Psoas muscle (tissue), 8 donors: ENCODE data around the gene LAMTOR1. TPM values are rescaled to one million over a fixed set of nuclear protein-coding genes. Genes with fewer than 3 reads are reported as not detected.

Experiments used
- ATAC-seq, 4 donors: fragments of 200-7000 bp; cut with Tn5 transposase; one replicate each; pipeline ENCODE4 v1.9.1; 2020; ENCODE audit warnings: moderate library complexity in 3 of 4, mild to moderate bottlenecking in 2 of 4
- DNase-seq, 2 donors: peaks; one replicate each; pipeline ENCODE4 v3.0.0-alpha.2; 2020
- H3K27ac ChIP-seq: fragments of 200-600 bp; one replicate; pipeline ENCODE4 v1.8.0; 2022
- H3K27me3 ChIP-seq, 3 donors: fragments of 200-600 bp in 1 of 3; one replicate each; pipeline versions ENCODE4 v1.6.1 to v1.8.0; 2013 to 2022; ENCODE audit warnings: low read length in 2 of 3, mild to moderate bottlenecking in 2 of 3, moderate library complexity in 1 of 3; ENCODE audit not compliant: insufficient read depth in 3 of 3
- H3K36me3 ChIP-seq, 2 donors: fragments of 200-600 bp in 1 of 2; one replicate each; pipeline versions ENCODE4 v1.6.1 to v1.8.0; 2013 to 2022; ENCODE audit warnings: low read depth in 1 of 2, mild to moderate bottlenecking in 1 of 2, moderate library complexity in 1 of 2; ENCODE audit not compliant: insufficient read depth in 1 of 2
- H3K4me1 ChIP-seq: fragments of 200-600 bp; one replicate; pipeline ENCODE4 v1.8.0; 2022
- H3K4me3 ChIP-seq: fragments of 200-600 bp; one replicate; pipeline ENCODE4 v1.8.0; 2022; ENCODE audit warnings: mild to moderate bottlenecking
- H3K9me3 ChIP-seq: fragments of 200-600 bp; one replicate; pipeline ENCODE4 v1.8.0; 2022
- WGBS, 3 donors: extraction: QIAGEN DNeasy Blood & Tissue Kit; methylation state at CpG; one replicate each; pipeline versions ENCODE4 v1.1.6 to v1.1.7; 2013; 5-methylcytosine and 5-hydroxymethylcytosine counted together
- intact Hi-C, 2 donors: fragments of 100-400 bp; cut with DNase I; formaldehyde crosslinking; loops; one replicate each; pipeline versions ENCODE4 v1.11.0 to v1.14.2; 2022
- polyA plus RNA-seq, 3 donors: library from polyadenylated mRNA; stranded (reverse); fragments of 200-250 nt; gene quantifications; one replicate each; pipeline ENCODE4 v1.2.3, GENCODE V29; 2013
- total RNA-seq, 4 donors: library from RNA; stranded (reverse); fragmentation: NEBNext Ultra II Directional in 2 of 4; extraction: Animal tissue kit (Norgen Biotek cat#: 25700) in 2 of 4; gene quantifications; one replicate each; pipeline versions ENCODE4 v1.2.1 to v1.2.4, GENCODE V29; 2021 to 2023
- TF ChIP-seq, protein P1 (sequence below): fragments of 200-600 bp; IDR thresholded peaks from one replicate; pipeline ENCODE4 v1.8.0; 2022; ENCODE audit warnings: antibody characterized with exemption
- donor health status: healthy with polysubstance abuse.
- donor health status: DM: no; HTN: no; CAD: no; lungs with moderate emphysema.
- donor health status: Bipolar disorder and iron deficiency.
- donor health status: healthy.
- donor health status: DM: yes; HTN: yes; CAD: no.
- donor health status: DM: no; HTN: no; CAD: no.
- donor health status: DM: no; HTN: no; CAD: no.
- donor health status: DM: yes; HTN: yes; CAD: no.

The LAMTOR1 gene
- total and polyA plus RNA-seq, 7 donors: 74.9 to 223 (median 91.2) TPM

DNA sequence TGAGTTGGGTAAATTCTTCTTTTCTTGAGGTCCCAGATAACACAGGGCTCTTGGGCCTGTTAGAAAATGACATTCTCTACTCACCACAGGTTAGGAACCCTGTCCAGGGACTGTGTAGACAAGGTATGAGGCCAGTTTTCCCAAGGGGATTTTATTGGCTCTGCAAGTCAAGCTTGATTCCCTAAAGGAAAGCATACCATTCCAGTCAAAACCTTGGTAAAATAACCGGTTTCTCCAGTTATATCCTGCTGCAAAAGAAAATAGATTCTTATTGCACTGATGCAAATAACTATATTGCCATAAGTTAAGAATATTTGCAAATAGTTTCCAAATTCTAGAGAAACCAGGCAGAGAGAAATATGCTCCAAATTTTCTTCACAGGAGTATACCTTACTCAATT is 22.9 kb upstream of the LAMTOR1 start:
- H3K4me3 ChIP-seq: no peak overlapping the region
- 60 to 69% (median 62%) methylated on average over 1 of the region's 1 CpG for WGBS, 3 donors
- DNase-seq: no peak
- intact Hi-C loops: no loop called here
- TF ChIP-seq, protein P1, sequence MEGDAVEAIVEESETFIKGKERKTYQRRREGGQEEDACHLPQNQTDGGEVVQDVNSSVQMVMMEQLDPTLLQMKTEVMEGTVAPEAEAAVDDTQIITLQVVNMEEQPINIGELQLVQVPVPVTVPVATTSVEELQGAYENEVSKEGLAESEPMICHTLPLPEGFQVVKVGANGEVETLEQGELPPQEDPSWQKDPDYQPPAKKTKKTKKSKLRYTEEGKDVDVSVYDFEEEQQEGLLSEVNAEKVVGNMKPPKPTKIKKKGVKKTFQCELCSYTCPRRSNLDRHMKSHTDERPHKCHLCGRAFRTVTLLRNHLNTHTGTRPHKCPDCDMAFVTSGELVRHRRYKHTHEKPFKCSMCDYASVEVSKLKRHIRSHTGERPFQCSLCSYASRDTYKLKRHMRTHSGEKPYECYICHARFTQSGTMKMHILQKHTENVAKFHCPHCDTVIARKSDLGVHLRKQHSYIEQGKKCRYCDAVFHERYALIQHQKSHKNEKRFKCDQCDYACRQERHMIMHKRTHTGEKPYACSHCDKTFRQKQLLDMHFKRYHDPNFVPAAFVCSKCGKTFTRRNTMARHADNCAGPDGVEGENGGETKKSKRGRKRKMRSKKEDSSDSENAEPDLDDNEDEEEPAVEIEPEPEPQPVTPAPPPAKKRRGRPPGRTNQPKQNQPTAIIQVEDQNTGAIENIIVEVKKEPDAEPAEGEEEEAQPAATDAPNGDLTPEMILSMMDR: no peak
- H3K27me3 ChIP-seq: peaks cover 0 to 2% (median 0%) of the 10 kb centered on the region in 3 donors
- H3K27ac ChIP-seq: no peak overlapping the region
- no peak for ATAC-seq
- H3K36me3 ChIP-seq: no peaks in the 10 kb centered on the region
- H3K9me3 ChIP-seq: no peaks in the 10 kb centered on the region
- no peaks in the 10 kb centered on the region for H3K4me1 ChIP-seq

DNA sequence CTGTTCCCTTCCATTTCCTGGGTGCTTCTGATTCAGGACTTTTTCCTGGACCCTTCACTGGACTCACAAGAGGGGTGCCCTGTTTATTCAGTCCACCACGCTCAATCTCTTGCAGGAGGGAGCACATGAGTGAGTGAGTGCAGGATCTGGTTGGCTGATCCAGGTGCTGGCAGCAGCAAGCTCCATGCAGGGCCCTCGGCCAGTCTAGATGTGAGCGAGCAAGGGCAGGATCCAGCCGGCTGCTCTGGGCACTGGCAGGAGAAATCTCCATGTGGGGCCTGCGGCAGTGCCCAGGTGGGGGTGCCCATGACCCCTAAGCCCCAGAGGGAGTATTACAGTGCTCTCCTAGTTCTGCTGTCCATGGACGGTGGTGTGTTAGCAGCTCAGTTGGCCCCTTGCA is 20.9 kb upstream of the LAMTOR1 start:
- Histone ChIP-seq H3K4me1 (no peaks in the 10 kb centered on the region), H3K4me3 (no peak overlapping the region), H3K9me3 (no peaks in the 10 kb centered on the region), H3K36me3 (no peaks in the 10 kb centered on the region), H3K27ac (no peak overlapping the region), H3K27me3 (peaks cover 0 to 3% (median 0%) of the 10 kb centered on the region in 3 donors)
- no peak for ATAC-seq
- TF ChIP-seq, protein P1: no peak
- intact Hi-C loops: no loop called here
- DNase-seq: no peak
- 65 to 86% (median 65%) methylated on average over 5 to 6 of the region's 6 CpGs for WGBS, 3 donors

DNA sequence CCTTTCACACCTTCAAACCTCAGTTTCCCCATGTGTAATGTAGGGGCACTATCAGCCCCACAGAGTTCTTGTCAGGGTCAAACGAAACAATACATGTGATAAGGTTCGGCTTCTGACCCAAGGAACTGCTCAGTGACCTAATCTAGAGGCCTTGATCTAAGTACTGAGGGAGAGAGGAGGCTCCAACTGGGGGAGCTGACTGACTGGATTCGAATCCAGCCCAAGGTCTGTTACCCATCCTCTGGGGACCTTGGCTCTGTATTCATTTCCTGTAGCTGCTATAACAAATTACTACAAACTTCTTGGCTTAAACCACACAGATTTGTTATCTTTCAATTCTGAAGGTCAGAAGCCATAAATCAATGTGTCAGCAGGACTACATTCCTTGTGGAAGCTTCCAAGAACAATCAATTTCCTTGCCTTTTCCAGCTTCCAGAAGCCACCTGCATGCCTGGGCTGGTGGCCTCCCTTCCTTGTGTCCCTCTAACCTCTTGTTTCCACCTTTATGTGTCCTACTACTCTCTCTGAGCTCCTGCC is 20.1 kb upstream of the LAMTOR1 start:
- TF ChIP-seq, protein P1: no peak

DNA sequence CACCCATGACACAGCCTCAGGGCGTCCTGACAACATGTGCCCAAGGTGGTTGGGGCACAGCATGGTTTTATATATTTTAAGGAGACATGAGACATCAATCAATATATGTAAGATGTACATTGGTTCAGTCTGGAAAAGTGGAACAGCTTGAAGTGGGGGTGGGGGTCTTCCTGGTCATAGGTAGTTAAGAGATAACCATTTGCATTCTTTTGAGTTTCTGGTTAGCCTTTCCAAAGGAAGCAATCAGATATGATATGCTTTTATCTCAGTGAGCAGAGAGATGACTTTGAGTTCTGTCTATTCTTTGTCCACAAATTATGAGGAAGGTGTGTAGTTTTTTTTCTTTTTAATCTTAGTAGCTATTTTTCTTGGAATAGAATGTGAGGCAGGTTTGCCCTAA is 19.5 kb upstream of the LAMTOR1 start:
- DNase-seq (no peak), ATAC-seq (no peak)
- no peak overlapping the region for H3K4me3 ChIP-seq
- no peaks in the 10 kb centered on the region for H3K9me3 ChIP-seq
- TF ChIP-seq, protein P1: no peak
- 81 to 93% (median 86%) methylated on average over 1 of the region's 1 CpG for WGBS, 3 donors
- H3K27ac ChIP-seq: no peak overlapping the region
- no peaks in the 10 kb centered on the region for H3K4me1 ChIP-seq
- H3K36me3 ChIP-seq: no peaks in the 10 kb centered on the region
- intact Hi-C loops: no loop called here
- H3K27me3 ChIP-seq: peaks cover 0 to 3% (median 0%) of the 10 kb centered on the region in 3 donors

More for the DNA sequence above, 20.1 kb upstream of the LAMTOR1 start:
- peaks cover 0 to 3% (median 0%) of the 10 kb centered on the region in 3 donors for H3K27me3 ChIP-seq
- no peaks in the 10 kb centered on the region for H3K9me3 ChIP-seq
- ATAC-seq (no peak), DNase-seq (no peak)
- intact Hi-C loops: no loop called here
- H3K4me3 ChIP-seq: no peak overlapping the region
- H3K36me3 ChIP-seq: no peaks in the 10 kb centered on the region
- no peak overlapping the region for H3K27ac ChIP-seq
- 76 to 82% (median 77%) methylated on average over 3 of the region's 3 CpGs for WGBS, 3 donors
- no peaks in the 10 kb centered on the region for H3K4me1 ChIP-seq

DNA sequence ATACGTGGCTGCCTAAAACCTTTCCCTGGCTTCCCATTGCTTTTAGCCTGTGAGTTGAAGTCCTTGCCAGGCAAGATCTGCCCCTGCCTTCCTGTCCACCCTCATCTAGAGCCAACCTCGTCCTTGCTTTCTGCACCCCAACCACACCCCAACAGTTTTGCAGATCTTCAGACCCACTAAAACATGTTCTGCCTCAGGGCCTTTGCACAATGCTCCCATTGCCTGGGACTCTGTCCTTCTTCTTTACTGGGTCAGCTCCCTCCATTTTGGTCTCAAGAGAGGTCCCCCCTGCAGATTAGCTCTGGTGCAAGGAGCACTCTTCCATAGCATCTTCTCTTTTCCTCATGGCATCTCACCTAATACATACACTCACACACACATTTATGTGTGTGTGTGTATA is 17.8 kb upstream of the LAMTOR1 start:
- no peaks in the 10 kb centered on the region for H3K9me3 ChIP-seq
- ATAC-seq (no peak), DNase-seq (no peak)
- no peaks in the 10 kb centered on the region for H3K4me1 ChIP-seq
- no peaks in the 10 kb centered on the region for H3K36me3 ChIP-seq
- H3K27ac ChIP-seq: no peak overlapping the region
- WGBS, 3 donors: 59 to 81% (median 72%) methylated on average over 2 of the region's 2 CpGs
- intact Hi-C loops: no loop called here
- H3K27me3 ChIP-seq: peaks cover 0 to 3% (median 0%) of the 10 kb centered on the region in 3 donors
- TF ChIP-seq, protein P1: no peak
- H3K4me3 ChIP-seq: no peak overlapping the region
